ENCODE data around the gene PCSK5.

DNA sequence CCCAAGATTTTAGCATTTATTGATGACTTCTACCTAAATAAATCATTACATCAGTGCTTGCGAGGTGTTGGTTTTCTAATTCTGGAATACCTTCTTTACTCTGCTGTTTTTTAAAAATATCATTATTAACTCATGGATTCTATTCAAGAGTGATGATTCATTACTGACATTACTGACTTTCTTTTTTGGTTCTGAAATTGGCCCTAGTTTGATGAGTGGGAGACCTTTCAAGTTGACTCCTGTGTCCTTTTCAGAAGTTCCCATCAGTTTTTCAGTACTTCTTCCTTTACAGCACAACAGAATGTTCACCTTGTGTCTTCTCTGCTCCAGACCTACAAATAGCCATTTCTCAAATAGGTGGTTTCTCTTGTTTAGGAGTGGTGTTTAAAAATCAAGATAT, 114.1 kb downstream of the PCSK5 start:
- TF ChIP-seq, protein P1, sequence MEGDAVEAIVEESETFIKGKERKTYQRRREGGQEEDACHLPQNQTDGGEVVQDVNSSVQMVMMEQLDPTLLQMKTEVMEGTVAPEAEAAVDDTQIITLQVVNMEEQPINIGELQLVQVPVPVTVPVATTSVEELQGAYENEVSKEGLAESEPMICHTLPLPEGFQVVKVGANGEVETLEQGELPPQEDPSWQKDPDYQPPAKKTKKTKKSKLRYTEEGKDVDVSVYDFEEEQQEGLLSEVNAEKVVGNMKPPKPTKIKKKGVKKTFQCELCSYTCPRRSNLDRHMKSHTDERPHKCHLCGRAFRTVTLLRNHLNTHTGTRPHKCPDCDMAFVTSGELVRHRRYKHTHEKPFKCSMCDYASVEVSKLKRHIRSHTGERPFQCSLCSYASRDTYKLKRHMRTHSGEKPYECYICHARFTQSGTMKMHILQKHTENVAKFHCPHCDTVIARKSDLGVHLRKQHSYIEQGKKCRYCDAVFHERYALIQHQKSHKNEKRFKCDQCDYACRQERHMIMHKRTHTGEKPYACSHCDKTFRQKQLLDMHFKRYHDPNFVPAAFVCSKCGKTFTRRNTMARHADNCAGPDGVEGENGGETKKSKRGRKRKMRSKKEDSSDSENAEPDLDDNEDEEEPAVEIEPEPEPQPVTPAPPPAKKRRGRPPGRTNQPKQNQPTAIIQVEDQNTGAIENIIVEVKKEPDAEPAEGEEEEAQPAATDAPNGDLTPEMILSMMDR (IDR thresholded peaks at IDR 0.05), result no peak
- TF ChIP-seq POLR2A (IDR thresholded peaks at IDR 0.05), result no peak
